NT2/D1 (cell line): ENCODE results near the gene SRA1.

Experiments used
- YY1 ChIP-seq: IDR thresholded peaks from 2 replicates; pipeline ENCODE4 v1.6.1; 2011; ENCODE audit not compliant: insufficient read length, insufficient read depth
- ZNF274 ChIP-seq: IDR thresholded peaks from 2 replicates; pipeline ENCODE4 v1.6.1; 2011; ENCODE audit warnings: mild to moderate bottlenecking, low read depth, low read length

DNA sequence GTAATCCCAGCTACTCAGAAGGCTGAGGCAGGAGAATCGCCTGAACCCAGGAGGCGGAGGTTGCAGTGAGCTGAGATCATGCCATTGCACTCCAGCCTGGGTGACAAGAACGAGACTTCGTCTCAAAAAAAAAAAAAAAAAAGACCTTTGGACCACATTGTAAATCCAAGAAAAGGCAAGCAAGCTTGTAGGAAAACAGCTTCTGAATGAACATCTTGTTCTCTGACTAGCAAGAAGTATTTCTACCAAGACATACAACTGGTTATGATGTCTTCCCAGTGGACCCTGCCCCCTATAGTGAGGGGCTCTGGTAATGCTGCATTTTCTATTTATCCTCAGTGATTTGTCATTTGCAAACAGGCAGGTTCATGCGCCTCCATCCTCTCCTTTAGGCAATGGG lies 14.3 kb downstream of the SRA1 start:
- no peak for TF ChIP-seq ZNF274
- no peak for TF ChIP-seq YY1
